ENCODE data around the gene TBC1D32.
"Not testable (repeated sequence)": the region's sequence is repeated elsewhere in the genome, so short reads cannot be mapped to it uniquely, and the experiment has no call there.

The TBC1D32 gene

DNA sequence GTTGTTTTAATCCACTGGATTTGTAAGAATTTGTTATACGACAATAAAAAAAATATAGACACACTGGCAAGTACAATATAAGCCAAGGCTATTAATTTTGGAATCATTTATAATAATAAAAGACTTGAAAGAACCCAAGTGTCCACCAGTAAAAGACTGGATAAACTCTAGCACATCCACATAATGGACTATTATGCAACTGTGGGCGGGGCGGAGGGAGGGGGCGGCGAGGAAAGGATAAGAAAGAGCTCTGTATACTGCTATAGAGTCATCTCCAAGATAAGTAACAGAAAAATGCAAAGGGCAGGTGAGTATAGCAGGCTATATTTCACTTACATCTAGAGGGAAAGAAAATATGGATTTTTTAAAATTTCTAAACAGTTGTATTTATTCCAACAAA is 123.3 kb downstream of the TBC1D32 start:
- H3K4me1 ChIP-seq (ENCODE audit: insufficient read depth, low read length), result no peaks in the 10 kb centered on the region
- H3K36me3 ChIP-seq (ENCODE audit: insufficient read depth, low read depth, low read length), result no peaks in the 10 kb centered on the region
- H3K9ac ChIP-seq (ENCODE audit: low read depth, low read length), result no peak overlapping the region
- no peak overlapping the region for H3K4me3 ChIP-seq (ENCODE audit: low read length)
- no peak overlapping the region for H3K27ac ChIP-seq (ENCODE audit: low read length)
- no peaks in the 10 kb centered on the region; the same call in 1 of the 2 replicates for H3K9me3 ChIP-seq (ENCODE audit: insufficient read depth, low read depth, low read length)
- H3K27me3 ChIP-seq (ENCODE audit: insufficient read depth, low read length), result no peaks in the 10 kb centered on the region

DNA sequence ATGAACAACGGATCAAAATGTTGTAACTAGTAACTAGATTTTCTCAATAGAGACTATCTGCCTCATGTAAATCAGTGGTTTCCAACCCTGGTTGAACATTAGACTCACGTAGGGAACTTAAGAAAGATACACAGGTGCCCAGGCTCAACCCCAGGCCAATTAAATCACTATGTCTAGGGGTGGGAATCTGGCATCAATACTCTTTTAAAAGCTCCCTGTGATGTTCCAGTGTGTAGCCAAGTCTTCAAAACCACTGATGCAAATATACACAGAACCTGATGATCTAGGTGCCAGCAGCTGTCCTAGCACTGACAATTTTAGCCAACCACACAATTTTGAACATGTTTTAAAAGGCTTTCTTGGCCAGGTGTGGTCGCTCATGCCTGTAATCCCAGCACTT is 128.7 kb downstream of the TBC1D32 start:
- Histone ChIP-seq H3K27ac (ENCODE audit: low read length) (no peak overlapping the region), H3K9ac (ENCODE audit: low read depth, low read length) (no peak overlapping the region), H3K4me3 (ENCODE audit: low read length) (no peak overlapping the region), H3K36me3 (ENCODE audit: insufficient read depth, low read depth, low read length) (no peaks in the 10 kb centered on the region), H3K9me3 (ENCODE audit: insufficient read depth, low read depth, low read length) (no peaks in the 10 kb centered on the region), H3K4me1 (ENCODE audit: insufficient read depth, low read length) (peaks cover 3% of the 10 kb centered on the region; the same call in 1 of the 2 replicates), H3K27me3 (ENCODE audit: insufficient read depth, low read length) (no peaks in the 10 kb centered on the region)

DNA sequence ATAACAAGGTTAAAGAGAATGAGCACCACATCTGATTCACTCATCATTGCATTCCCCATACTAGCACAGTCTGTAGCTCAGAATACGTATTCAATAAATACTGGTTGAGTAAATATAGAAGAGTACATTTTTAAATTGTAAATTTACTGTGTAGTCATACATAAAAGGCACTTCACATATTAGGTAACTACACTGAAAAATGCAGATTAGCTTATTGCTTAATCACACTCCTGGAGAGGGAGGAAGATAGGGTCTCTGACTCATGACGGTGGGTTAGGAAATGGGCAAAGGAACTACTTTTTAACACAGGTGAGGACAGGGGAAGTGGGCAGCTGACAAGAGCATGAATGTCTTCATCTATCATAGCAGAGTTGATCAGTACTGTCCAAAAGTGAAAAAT is 133.2 kb downstream of the TBC1D32 start:
- Histone ChIP-seq H3K27me3 (ENCODE audit: insufficient read depth, low read length) (no peaks in the 10 kb centered on the region), H3K9ac (ENCODE audit: low read depth, low read length) (no peak overlapping the region), H3K27ac (ENCODE audit: low read length) (no peak overlapping the region), H3K9me3 (ENCODE audit: insufficient read depth, low read depth, low read length) (no peaks in the 10 kb centered on the region), H3K4me1 (ENCODE audit: insufficient read depth, low read length) (peaks cover 3% of the 10 kb centered on the region; the same call in 1 of the 2 replicates), H3K36me3 (ENCODE audit: insufficient read depth, low read depth, low read length) (no peaks in the 10 kb centered on the region), H3K4me3 (ENCODE audit: low read length) (no peak overlapping the region)

DNA sequence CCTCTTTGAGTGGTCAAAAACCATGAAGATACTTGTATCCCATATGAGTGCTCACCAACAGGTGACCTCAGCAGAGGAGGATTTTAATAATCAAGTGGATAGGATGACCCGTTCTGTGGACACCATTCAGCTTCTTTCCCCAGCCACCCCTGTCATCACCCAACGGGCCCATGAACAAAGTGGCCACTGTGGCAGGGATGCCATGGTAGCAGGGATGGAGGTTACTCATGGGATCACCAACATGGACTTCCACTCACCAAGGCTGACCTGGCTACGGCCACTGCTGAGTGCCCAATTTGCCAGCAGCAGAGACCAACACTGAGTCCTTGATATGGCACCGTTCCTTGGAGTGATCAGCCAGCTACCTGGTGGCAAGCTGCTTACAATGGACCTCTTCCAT is 138.2 kb downstream of the TBC1D32 start:
- not testable (repeated sequence) for H3K9me3 ChIP-seq (ENCODE audit: insufficient read depth, low read depth, low read length)

DNA sequence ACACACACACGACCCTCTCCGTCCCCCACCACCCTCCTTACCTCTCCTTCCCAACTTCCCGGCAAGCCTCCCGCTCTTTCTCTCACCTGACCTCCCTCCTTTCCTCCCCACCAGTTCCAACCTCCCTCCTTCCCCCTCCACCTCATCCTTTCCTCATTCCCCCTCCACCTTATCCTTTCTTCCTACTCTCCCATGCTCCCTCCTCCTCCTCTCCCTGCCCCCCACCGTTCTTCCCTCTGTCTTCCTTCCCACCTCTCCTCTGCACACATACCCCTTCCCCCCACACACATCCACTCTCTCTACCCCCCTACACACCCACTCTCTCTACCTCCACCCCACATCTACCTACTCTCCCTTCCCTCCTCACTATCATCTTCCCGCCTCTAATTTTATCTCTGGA is 144.2 kb downstream of the TBC1D32 start:
- Histone ChIP-seq H3K27me3 (ENCODE audit: insufficient read depth, low read length) (no peaks in the 10 kb centered on the region), H3K9ac (ENCODE audit: low read depth, low read length) (no peak overlapping the region), H3K4me1 (ENCODE audit: insufficient read depth, low read length) (peaks cover 5% of the 10 kb centered on the region; the same call in 1 of the 2 replicates), H3K4me3 (ENCODE audit: low read length) (no peak overlapping the region), H3K36me3 (ENCODE audit: insufficient read depth, low read depth, low read length) (no peaks in the 10 kb centered on the region), H3K27ac (ENCODE audit: low read length) (no peak overlapping the region), H3K9me3 (ENCODE audit: insufficient read depth, low read depth, low read length) (no peaks in the 10 kb centered on the region)

More for the DNA sequence above, 138.2 kb downstream of the TBC1D32 start:
- not testable (repeated sequence) for H3K27ac ChIP-seq (ENCODE audit: low read length); H3K27me3 ChIP-seq (ENCODE audit: insufficient read depth, low read length); H3K4me1 ChIP-seq (ENCODE audit: insufficient read depth, low read length); H3K9ac ChIP-seq (ENCODE audit: low read depth, low read length); H3K4me3 ChIP-seq (ENCODE audit: low read length); H3K36me3 ChIP-seq (ENCODE audit: insufficient read depth, low read depth, low read length)

DNA sequence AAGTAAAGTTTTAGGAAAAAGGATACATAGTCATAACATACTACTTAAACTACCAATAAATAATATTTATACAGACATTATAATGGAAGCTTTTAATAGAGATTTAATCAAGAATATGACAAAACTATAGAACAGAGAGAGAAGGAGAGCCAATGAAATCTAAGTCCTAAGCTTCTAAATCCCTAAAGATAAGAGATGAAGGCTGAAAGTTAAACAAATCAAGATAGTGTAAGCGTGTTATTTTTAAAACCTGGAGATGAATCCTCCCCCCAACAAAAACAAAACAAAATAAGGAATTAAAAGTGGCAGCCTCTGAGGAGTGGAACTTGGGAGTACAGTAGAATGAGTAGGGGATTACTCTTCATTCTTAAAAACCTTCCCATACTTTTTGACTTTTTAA is 145.9 kb downstream of the TBC1D32 start:
- H3K27me3 ChIP-seq (ENCODE audit: insufficient read depth, low read length), result no peaks in the 10 kb centered on the region
- H3K27ac ChIP-seq (ENCODE audit: low read length), result no peak overlapping the region
- H3K4me1 ChIP-seq (ENCODE audit: insufficient read depth, low read length), result peaks cover 5% of the 10 kb centered on the region; the same call in 1 of the 2 replicates
- H3K4me3 ChIP-seq (ENCODE audit: low read length), result no peak overlapping the region
- H3K9ac ChIP-seq (ENCODE audit: low read depth, low read length), result no peak overlapping the region
- no peaks in the 10 kb centered on the region for H3K36me3 ChIP-seq (ENCODE audit: insufficient read depth, low read depth, low read length)
- no peaks in the 10 kb centered on the region for H3K9me3 ChIP-seq (ENCODE audit: insufficient read depth, low read depth, low read length)

DNA sequence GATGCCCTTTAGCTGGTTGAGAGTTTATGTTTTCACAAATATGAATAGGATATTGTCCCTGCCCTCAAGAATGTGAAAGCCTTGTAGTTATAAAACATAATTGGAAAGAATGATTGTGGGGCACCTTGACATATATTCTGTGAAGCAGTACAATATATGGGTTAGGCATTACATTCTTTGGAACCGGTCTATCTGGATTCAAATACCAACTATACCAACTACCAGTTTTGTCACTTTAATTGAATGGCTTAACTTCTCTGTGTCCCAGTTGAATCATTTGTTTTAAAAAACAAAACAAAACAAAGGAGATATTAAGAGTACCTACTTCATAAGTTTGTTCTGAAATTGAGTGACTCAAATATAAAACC is 146.5 kb downstream of the TBC1D32 start:
- Histone ChIP-seq H3K4me3 (ENCODE audit: low read length) (no peak overlapping the region), H3K9me3 (ENCODE audit: insufficient read depth, low read depth, low read length) (no peaks in the 10 kb centered on the region), H3K27ac (ENCODE audit: low read length) (no peak overlapping the region)

DNA sequence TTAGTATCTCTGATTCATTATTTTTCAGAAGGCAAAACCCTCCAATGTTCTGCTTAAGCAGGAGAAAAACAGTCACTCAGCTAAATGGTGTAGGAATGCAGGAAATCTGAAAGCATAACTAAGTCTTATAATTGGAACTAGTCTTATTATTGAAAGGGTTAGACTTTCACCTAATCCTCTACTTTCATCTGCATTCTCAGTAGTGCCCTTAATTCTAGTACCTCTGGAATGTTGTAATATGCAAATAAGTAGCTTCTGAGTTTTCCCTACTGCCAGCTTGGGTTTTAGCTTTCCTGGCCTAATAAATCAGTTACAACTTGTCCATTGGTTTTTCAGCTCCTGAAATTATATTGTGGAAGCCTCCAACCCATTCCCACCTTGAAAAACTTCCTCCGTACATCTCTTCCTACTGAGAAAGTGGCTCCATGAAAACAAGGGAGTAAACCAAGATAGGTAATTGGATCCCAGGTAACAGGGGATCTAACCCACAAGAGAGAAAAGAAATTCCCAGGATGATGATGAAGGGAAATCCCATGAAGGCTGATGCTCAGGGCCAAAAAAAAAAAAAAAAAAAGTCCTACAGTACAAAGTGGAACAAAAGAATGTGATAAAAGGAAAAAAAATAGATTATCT is 147.0 kb downstream of the TBC1D32 start:
- H3K4me3 ChIP-seq (ENCODE audit: low read length), result no peak overlapping the region
- H3K9me3 ChIP-seq (ENCODE audit: insufficient read depth, low read depth, low read length), result no peaks in the 10 kb centered on the region
- H3K27me3 ChIP-seq (ENCODE audit: insufficient read depth, low read length), result no peaks in the 10 kb centered on the region
- H3K27ac ChIP-seq (ENCODE audit: low read length), result no peak overlapping the region
- no peak overlapping the region for H3K9ac ChIP-seq (ENCODE audit: low read depth, low read length)
- peaks cover 5% of the 10 kb centered on the region; the same call in 1 of the 2 replicates for H3K4me1 ChIP-seq (ENCODE audit: insufficient read depth, low read length)
- H3K36me3 ChIP-seq (ENCODE audit: insufficient read depth, low read depth, low read length), result no peaks in the 10 kb centered on the region

More for the DNA sequence above, 146.5 kb downstream of the TBC1D32 start:
- Histone ChIP-seq H3K36me3 (ENCODE audit: insufficient read depth, low read depth, low read length) (no peaks in the 10 kb centered on the region), H3K9ac (ENCODE audit: low read depth, low read length) (no peak overlapping the region), H3K27me3 (ENCODE audit: insufficient read depth, low read length) (no peaks in the 10 kb centered on the region), H3K4me1 (ENCODE audit: insufficient read depth, low read length) (peaks cover 5% of the 10 kb centered on the region; the same call in 1 of the 2 replicates)

DNA sequence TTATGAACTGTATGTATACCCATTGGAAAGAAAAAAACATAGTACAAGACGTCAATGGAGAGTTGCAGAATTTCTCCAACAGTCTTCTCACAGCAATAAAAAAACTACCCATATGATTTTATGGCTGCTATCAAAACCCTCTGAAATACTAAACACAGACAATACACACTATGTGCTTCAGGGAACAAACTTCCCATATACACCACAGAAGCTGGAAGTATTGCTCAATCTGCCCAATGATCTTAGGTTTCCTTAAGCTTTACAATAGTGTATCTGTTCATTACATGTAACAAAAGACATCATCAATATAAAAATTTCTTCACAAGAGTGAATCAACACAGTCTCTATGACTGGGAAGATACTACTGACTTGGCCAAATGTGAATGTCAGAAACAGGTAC is 150.5 kb downstream of the TBC1D32 start:
- Histone ChIP-seq H3K36me3 (ENCODE audit: insufficient read depth, low read depth, low read length) (no peaks in the 10 kb centered on the region), H3K27me3 (ENCODE audit: insufficient read depth, low read length) (no peaks in the 10 kb centered on the region), H3K4me1 (ENCODE audit: insufficient read depth, low read length) (peaks cover 5% of the 10 kb centered on the region; the same call in 1 of the 2 replicates), H3K27ac (ENCODE audit: low read length) (no peak overlapping the region), H3K9me3 (ENCODE audit: insufficient read depth, low read depth, low read length) (no peaks in the 10 kb centered on the region), H3K9ac (ENCODE audit: low read depth, low read length) (no peak overlapping the region), H3K4me3 (ENCODE audit: low read length) (no peak overlapping the region)

DNA sequence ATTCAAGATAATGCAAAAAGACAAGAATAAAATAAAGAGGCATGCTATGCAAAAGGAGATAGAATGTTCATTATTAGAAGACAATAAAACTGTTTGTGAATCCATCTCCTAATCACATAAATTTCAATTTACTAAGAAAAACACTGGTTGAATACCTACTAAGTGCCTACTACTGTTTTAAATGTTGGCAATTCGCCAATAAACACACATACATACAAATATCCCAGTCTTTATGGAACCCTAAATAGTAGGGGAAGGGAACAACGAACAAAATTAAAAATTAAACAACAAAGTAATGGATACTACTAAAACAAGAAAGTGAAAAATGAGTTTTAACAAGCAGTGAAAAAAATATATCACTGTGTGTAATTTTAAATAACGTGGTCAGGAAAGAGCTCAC is 158.5 kb downstream of the TBC1D32 start:
- Histone ChIP-seq H3K4me1 (ENCODE audit: insufficient read depth, low read length) (no peaks in the 10 kb centered on the region), H3K9me3 (ENCODE audit: insufficient read depth, low read depth, low read length) (no peaks in the 10 kb centered on the region), H3K4me3 (ENCODE audit: low read length) (no peak overlapping the region), H3K27me3 (ENCODE audit: insufficient read depth, low read length) (no peaks in the 10 kb centered on the region), H3K9ac (ENCODE audit: low read depth, low read length) (no peak overlapping the region), H3K36me3 (ENCODE audit: insufficient read depth, low read depth, low read length) (no peaks in the 10 kb centered on the region), H3K27ac (ENCODE audit: low read length) (no peak overlapping the region)

DNA sequence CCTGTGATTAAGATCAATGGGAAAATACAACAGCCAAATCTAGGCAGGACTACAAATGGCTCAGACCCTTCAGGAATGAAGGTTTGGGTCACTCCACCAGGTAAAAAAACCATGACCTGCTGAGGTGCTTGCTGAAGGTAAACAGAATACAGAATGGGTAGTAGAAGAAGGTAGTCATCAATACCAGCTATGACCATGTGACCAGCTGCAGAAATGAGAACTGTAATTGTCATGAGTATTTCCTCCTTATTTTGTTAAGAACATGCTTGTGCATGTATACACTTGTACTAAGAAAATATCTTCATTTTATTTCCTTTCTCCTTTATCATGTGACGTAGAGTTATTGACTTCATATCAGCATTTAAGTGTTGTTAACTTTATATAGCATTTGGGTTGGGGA is 161.8 kb downstream of the TBC1D32 start:
- not testable (repeated sequence) for H3K4me3 ChIP-seq (ENCODE audit: low read length); H3K27ac ChIP-seq (ENCODE audit: low read length)

DNA sequence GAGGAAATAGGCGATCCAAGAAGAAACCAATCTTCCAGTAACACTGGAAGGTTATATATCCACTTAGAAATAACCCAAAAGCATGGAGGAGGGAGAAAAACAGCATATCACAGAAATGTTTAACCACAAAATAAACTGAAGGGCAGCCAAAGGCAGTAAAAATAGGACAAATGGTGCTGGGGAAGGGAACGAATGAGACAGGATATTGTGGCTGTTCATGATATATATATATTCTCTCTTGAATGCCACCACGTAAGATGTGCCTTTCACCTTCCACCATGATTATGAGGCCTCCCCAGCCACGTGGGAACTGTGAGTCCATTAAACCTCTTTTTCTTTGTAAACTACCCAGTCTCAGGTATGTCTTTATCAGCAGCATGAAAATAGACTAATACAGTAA is 162.4 kb downstream of the TBC1D32 start:
- Histone ChIP-seq H3K9me3 (ENCODE audit: insufficient read depth, low read depth, low read length) (no peaks in the 10 kb centered on the region), H3K27me3 (ENCODE audit: insufficient read depth, low read length) (no peaks in the 10 kb centered on the region), H3K4me1 (ENCODE audit: insufficient read depth, low read length) (no peaks in the 10 kb centered on the region)

More for the DNA sequence above, 161.8 kb downstream of the TBC1D32 start:
- H3K4me1 ChIP-seq (ENCODE audit: insufficient read depth, low read length); H3K27me3 ChIP-seq (ENCODE audit: insufficient read depth, low read length); H3K9me3 ChIP-seq (ENCODE audit: insufficient read depth, low read depth, low read length); H3K9ac ChIP-seq (ENCODE audit: low read depth, low read length); H3K36me3 ChIP-seq (ENCODE audit: insufficient read depth, low read depth, low read length): not testable (repeated sequence)

More for the DNA sequence above, 162.4 kb downstream of the TBC1D32 start:
- H3K36me3 ChIP-seq (ENCODE audit: insufficient read depth, low read depth, low read length), result no peaks in the 10 kb centered on the region
- H3K9ac ChIP-seq (ENCODE audit: low read depth, low read length), result no peak overlapping the region
- H3K27ac ChIP-seq (ENCODE audit: low read length), result no peak overlapping the region
- H3K4me3 ChIP-seq (ENCODE audit: low read length), result no peak overlapping the region
